Mucosa of descending colon (tissue), 3 donors: ENCODE results near the gene FAM181B. TPM values are rescaled to one million over a fixed set of nuclear protein-coding genes. Genes with fewer than 3 reads are reported as not detected.

ENCODE experiments used
- ATAC-seq: fragments of 200-7000 bp; cut with Tn5 transposase; one replicate; pipeline ENCODE4 v1.9.1; 2020; ENCODE audit warnings: mild to moderate bottlenecking, moderate library complexity
- DNase-seq, 3 donors: peaks; one replicate each; pipeline ENCODE4 v3.0.0-alpha.2; 2020
- H3K36me3 ChIP-seq: fragments of 200-600 bp; one replicate; pipeline ENCODE4 v1.8.0; 2021; ENCODE audit warnings: low read depth, mild to moderate bottlenecking
- H3K4me1 ChIP-seq: fragments of 200-600 bp; one replicate; pipeline ENCODE4 v1.8.0; 2021; ENCODE audit warnings: low read depth, mild to moderate bottlenecking
- H3K4me3 ChIP-seq: fragments of 200-600 bp; one replicate; pipeline ENCODE4 v1.8.0; 2021; ENCODE audit warnings: mild to moderate bottlenecking
- H3K9me3 ChIP-seq: fragments of 200-600 bp; one replicate; pipeline ENCODE4 v1.8.0; 2021; ENCODE audit warnings: mild to moderate bottlenecking
- intact Hi-C, 2 donors: fragments of 100-400 bp; cut with DNase I in 1 of 2; cut with micrococcal nuclease in 1 of 2; formaldehyde crosslinking; loops; one replicate each; pipeline versions ENCODE4 v1.11.0 to v1.11.1; 2022; cut with DNase I, micrococcal nuclease
- total RNA-seq, 3 donors: library from RNA; stranded (reverse); fragmentation: NEBNext Ultra II Directional in 2 of 3; extraction: Animal tissue kit (Norgen Biotek cat#: 25700) in 2 of 3; gene quantifications; one replicate each; pipeline versions ENCODE4 v1.2.1 to v1.2.4, GENCODE V29; 2021 to 2023
- TF ChIP-seq, protein P1 (sequence below): fragments of 200-600 bp; IDR thresholded peaks from one replicate; pipeline ENCODE4 v1.8.0; 2022; ENCODE audit warnings: antibody characterized with exemption, mild to moderate bottlenecking
- donor health status: DM: no; HTN: no; CAD: no; lungs with moderate emphysema.
- donor health status: DM: no; HTN: no; CAD: no.
- donor health status: DM: no; HTN: yes; CAD: no.

FAM181B gene
- total RNA-seq, 3 donors from 2014 or later, result 0.19 to 1.3 TPM; not detected in 1

DNA sequence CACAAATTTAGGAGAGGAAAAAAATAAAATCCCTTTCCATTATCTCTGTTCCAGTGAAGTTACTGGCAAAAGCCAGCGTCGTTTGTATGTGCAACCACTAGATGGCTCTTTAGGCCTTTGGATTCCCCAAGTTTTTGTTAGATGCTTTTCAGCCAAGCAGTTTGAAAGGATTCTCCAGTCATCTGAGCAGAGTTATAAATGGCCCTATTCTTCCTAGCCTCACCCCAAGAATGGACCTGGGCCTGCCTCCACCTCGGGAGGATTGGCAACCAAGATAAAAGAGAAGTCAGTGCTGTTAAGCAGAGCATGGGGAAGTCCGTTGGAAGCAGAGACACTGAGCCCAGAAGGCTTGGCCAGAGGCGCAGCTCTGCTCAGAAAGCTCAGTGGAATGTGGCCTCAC, 15.4 kb downstream of the FAM181B start:
- no peaks in the 10 kb centered on the region for H3K4me1 ChIP-seq
- no peaks in the 10 kb centered on the region for H3K9me3 ChIP-seq
- DNase-seq (peak in 1 of 3 donors; percentile 46), ATAC-seq (peak; percentile 64)
- TF ChIP-seq, protein P1, sequence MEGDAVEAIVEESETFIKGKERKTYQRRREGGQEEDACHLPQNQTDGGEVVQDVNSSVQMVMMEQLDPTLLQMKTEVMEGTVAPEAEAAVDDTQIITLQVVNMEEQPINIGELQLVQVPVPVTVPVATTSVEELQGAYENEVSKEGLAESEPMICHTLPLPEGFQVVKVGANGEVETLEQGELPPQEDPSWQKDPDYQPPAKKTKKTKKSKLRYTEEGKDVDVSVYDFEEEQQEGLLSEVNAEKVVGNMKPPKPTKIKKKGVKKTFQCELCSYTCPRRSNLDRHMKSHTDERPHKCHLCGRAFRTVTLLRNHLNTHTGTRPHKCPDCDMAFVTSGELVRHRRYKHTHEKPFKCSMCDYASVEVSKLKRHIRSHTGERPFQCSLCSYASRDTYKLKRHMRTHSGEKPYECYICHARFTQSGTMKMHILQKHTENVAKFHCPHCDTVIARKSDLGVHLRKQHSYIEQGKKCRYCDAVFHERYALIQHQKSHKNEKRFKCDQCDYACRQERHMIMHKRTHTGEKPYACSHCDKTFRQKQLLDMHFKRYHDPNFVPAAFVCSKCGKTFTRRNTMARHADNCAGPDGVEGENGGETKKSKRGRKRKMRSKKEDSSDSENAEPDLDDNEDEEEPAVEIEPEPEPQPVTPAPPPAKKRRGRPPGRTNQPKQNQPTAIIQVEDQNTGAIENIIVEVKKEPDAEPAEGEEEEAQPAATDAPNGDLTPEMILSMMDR, result peak; percentile 46
- H3K4me3 ChIP-seq, result no peak overlapping the region
- intact Hi-C loops, result no loop called here
- H3K36me3 ChIP-seq, result no peaks in the 10 kb centered on the region

DNA sequence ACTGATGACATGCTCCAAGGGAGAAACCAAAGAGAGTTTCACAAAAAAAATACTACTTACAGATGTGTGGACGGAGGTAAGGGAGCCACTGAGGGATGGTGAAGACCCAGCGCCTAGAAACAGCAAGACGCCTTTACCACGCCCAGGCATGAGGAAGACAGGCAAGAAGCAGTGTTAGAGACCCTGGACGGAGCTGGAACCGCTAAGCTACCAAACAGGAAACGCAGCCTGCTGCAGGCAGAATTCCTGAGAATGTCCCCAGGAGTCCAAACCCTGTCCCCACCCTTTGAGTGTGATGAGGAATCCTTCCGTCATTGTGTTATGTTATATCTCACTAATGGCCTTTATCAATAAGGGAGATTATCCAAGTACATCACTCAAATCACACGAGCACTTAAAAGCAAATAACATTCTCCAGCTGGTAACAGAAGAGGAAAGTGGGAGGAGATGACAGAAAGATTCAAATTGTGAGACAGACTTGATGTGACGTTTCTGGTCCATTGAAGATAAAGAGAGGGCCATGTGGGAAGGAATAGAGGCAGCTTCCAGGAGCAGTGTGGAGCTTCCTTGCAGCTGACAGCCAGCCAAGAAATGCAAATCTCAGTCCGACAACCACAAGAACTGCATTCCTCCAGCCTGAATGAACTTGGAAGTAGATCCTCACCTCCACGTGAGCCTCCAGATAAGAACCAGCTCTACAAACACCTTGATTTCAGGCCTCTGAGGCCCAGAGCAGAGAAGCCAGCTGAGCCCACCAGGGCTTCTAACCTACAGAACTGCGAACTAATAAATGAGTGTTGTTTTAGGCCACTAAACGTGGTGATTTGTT, 19.1 kb downstream of the FAM181B start:
- TF ChIP-seq, protein P1, result no peak
- Histone ChIP-seq H3K9me3 (no peaks in the 10 kb centered on the region), H3K4me1 (no peaks in the 10 kb centered on the region), H3K36me3 (no peaks in the 10 kb centered on the region), H3K4me3 (no peak overlapping the region)
- intact Hi-C loops, result no loop called here
- DNase-seq, result no peak
- ATAC-seq, result no peak

DNA sequence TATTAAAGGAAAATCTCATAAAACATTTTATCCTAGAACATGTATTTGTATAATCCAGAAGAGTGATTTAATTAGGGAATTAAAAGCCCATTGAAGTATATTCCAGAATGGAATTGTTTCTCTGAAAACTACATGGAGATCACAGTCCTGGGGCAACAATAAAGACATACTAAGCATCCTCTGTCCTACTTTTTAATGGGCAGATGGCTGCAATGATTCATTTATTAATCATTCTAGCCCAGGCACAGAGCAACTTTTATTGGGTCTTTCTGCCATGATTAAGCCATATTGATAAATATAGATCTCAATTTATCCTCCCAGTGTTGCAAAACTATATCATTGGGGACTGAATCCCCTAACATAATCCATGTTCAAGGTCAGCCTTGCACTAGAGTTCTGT, 22.0 kb downstream of the FAM181B start:
- H3K4me1 ChIP-seq, result no peaks in the 10 kb centered on the region
- intact Hi-C loops, result no loop called here
- ATAC-seq, result no peak
- DNase-seq, result no peak
- H3K36me3 ChIP-seq, result no peaks in the 10 kb centered on the region
- TF ChIP-seq, protein P1, result no peak
- no peak overlapping the region for H3K4me3 ChIP-seq
- no peaks in the 10 kb centered on the region for H3K9me3 ChIP-seq

DNA sequence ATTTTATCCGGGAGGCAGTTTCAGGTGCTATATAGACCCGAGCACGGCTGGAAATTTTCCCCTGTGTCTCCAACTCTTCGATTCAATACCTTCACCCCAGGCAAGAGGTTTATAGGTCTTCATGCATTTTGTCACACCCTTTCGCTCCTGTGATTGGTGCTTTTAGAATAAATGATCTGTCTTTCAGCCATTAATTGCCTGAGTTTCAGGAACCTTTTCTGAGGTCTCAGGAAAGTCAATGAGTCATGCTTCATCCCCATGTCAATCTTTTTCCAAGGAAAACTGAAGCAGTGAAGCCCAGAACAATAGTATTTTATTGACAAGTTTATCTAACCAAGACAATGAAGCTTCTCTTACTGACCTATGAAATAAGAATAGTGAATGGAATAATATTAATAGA, 29.9 kb downstream of the FAM181B start:
- TF ChIP-seq, protein P1, result no peak
- Histone ChIP-seq H3K4me3 (no peak overlapping the region), H3K36me3 (no peaks in the 10 kb centered on the region), H3K9me3 (no peaks in the 10 kb centered on the region), H3K4me1 (no peaks in the 10 kb centered on the region)
- no peak for ATAC-seq
- no peak for DNase-seq
- intact Hi-C loops, result no loop called here

DNA sequence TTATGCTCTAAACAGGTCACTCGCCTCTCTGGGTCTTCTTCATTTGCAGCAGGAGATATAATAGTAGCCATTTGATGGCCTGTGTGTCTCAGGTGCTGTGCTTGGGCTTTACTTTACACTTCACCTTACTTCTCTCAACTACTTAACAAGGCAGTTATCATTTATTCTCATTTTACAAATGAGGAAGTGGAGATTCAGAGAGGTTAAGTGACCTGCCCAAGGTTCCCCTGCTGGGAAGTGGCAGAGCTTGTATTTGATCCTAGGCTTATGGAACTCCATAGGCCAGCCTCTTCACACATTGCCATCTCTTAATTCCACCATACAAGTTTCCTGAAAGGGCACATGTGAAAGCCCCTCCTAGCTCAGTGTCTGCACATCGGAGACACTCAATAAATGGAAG, 30.4 kb downstream of the FAM181B start:
- no peaks in the 10 kb centered on the region for H3K9me3 ChIP-seq
- TF ChIP-seq, protein P1, result no peak
- intact Hi-C loops, result no loop called here
- no peaks in the 10 kb centered on the region for H3K36me3 ChIP-seq
- no peak for ATAC-seq
- no peaks in the 10 kb centered on the region for H3K4me1 ChIP-seq
- no peak for DNase-seq
- H3K4me3 ChIP-seq, result no peak overlapping the region
